Body of pancreas (tissue), 4 donors: Measurements from ENCODE around the gene SERPINB2.

Experiments
- CTCF ChIP-seq, 7 experiments: fragments of 450-650 bp in 4 of 7; fragments of 200-600 bp in 3 of 7; sonication (generic) in 3 of 7; IDR thresholded peaks; one replicate each; pipeline ENCODE4 v1.5.1; 2016 to 2019; ENCODE audit warnings: antibody characterized with exemption in 7 of 7
- POLR2A ChIP-seq, 3 donors: fragments of 450-650 bp; IDR thresholded peaks; one replicate each; pipeline ENCODE4 v1.6.1; 2016; ENCODE audit warnings: antibody characterized with exemption in 3 of 3, mild to moderate bottlenecking in 2 of 3

GRCh38 chr18:63860531-63860930 is 27.0 kb upstream of the SERPINB2 start:
- TF ChIP-seq POLR2A (IDR thresholded peaks at IDR 0.05) = no peak
- TF ChIP-seq CTCF (IDR thresholded peaks at IDR 0.05) = no peak
